SU-DHL-6 (cell line): ENCODE data around the gene SMIM38.

Source experiments
- H2AFZ ChIP-seq: fragments of 200-600 bp; sonication (generic); 2 replicates; pipeline ENCODE4 v1.6.1; 2014; ENCODE audit warnings: low read depth, mild to moderate bottlenecking, moderate library complexity, mixed read lengths, antibody characterized with exemption, low read length; ENCODE audit not compliant: severe bottlenecking
- H3F3A ChIP-seq: fragments of 200-600 bp; shearing (Covaris generic); 2 replicates; pipeline ENCODE4 v1.6.0; 2016; ENCODE audit warnings: antibody characterized with exemption, mild to moderate bottlenecking; ENCODE audit not compliant: insufficient read depth
- H3K27ac ChIP-seq: fragments of 200-600 bp; sonication (generic); 2 replicates; pipeline ENCODE4 v1.5.1; 2016; ENCODE audit warnings: low read depth, mild to moderate bottlenecking, low read length, moderate library complexity, mixed read lengths
- H3K27me3 ChIP-seq: fragments of 200-600 bp; sonication (generic), shearing (Covaris generic); 2 replicates; pipeline ENCODE4 v1.6.0; 2014; ENCODE audit warnings: mild to moderate bottlenecking, low read length
- H3K36me3 ChIP-seq: fragments of 200-600 bp; sonication (generic); 2 replicates; pipeline ENCODE4 v1.6.1; 2014; ENCODE audit warnings: mild to moderate bottlenecking, low read length, mixed read lengths
- H3K4me2 ChIP-seq: fragments of 300-600, 200-600 bp; shearing (Covaris generic), sonication (generic); 2 replicates; pipeline ENCODE4 v1.6.0; 2014; ENCODE audit warnings: low read length, low read depth, mild to moderate bottlenecking; ENCODE audit not compliant: poor library complexity, severe bottlenecking
- H3K4me3 ChIP-seq: fragments of 200-600 bp; sonication (generic); 2 replicates; pipeline ENCODE4 v1.5.1; 2014; ENCODE audit warnings: antibody characterized with exemption, low read length, mild to moderate bottlenecking, mixed read lengths; ENCODE audit not compliant: insufficient read depth, poor library complexity, severe bottlenecking
- H3K79me2 ChIP-seq: fragments of 200-600 bp; sonication (generic); 2 replicates; pipeline ENCODE4 v1.6.1; 2014; ENCODE audit warnings: mild to moderate bottlenecking, low read length, moderate library complexity; ENCODE audit not compliant: insufficient read depth
- H3K9ac ChIP-seq: fragments of 200-600 bp; sonication (generic); 2 replicates; pipeline ENCODE4 v1.7.0; 2014; ENCODE audit warnings: mild to moderate bottlenecking, low read length
- H3K9me2 ChIP-seq: fragments of 200-600 bp; sonication (generic); replicated peaks from 2 replicates; pipeline ENCODE4 v1.6.1; 2014; ENCODE audit warnings: low read length; ENCODE audit not compliant: insufficient read depth
- H3K9me3 ChIP-seq: fragments of 200-600 bp; sonication (generic); 2 replicates; pipeline ENCODE4 v1.6.1; 2014; ENCODE audit warnings: low read length, mixed read lengths; ENCODE audit not compliant: insufficient read depth
- H4K20me1 ChIP-seq: fragments of 200-600 bp; sonication (generic); 2 replicates; pipeline ENCODE4 v1.6.1; 2014; ENCODE audit warnings: low read depth, mild to moderate bottlenecking, antibody characterized with exemption, low read length, moderate library complexity, mixed read lengths
- CTCF ChIP-seq: fragments of 200-600 bp; sonication (generic); IDR thresholded peaks from one replicate; pipeline ENCODE4 v1.5.1; 2017; ENCODE audit warnings: antibody characterized with exemption, mild to moderate bottlenecking, low read length, moderate library complexity; ENCODE audit not compliant: insufficient read depth, poor library complexity, severe bottlenecking
- EZH2phosphoT487 ChIP-seq: fragments of 200-600 bp; sonication (generic), shearing (Covaris generic); conservative IDR thresholded peaks from 2 replicates; pipeline ENCODE4 v1.6.1; 2018; ENCODE audit warnings: mild to moderate bottlenecking, antibody characterized with exemption, low read length, moderate library complexity, mixed read lengths

SMIM38 gene

GRCh38 chr11:69122326-69122629 lies 33.5 kb upstream of the SMIM38 start:
- TF ChIP-seq CTCF: no peak
- TF ChIP-seq EZH2phosphoT487: no peak
- H3K9me2 ChIP-seq: no peaks in the 10 kb centered on the region
- H3K27me3 ChIP-seq: no peaks in the 10 kb centered on the region
- no peak overlapping the region for H2AFZ ChIP-seq
- H4K20me1 ChIP-seq: no peaks in the 10 kb centered on the region
- H3K4me3 ChIP-seq: no peak overlapping the region
- H3F3A ChIP-seq: no peaks in the 10 kb centered on the region
- no peak overlapping the region for H3K9ac ChIP-seq
- no peaks in the 10 kb centered on the region for H3K9me3 ChIP-seq
- no peak overlapping the region for H3K4me2 ChIP-seq
- H3K36me3 ChIP-seq: no peaks in the 10 kb centered on the region
- H3K27ac ChIP-seq: no peak overlapping the region
- no peaks in the 10 kb centered on the region for H3K79me2 ChIP-seq

GRCh38 chr11:69122630-69123431 lies 32.9 kb upstream of the SMIM38 start:
- H3K9ac ChIP-seq: no peak overlapping the region
- H3K9me3 ChIP-seq: no peaks in the 10 kb centered on the region; the same call in 1 of the 2 replicates
- H3K9me2 ChIP-seq: no peaks in the 10 kb centered on the region
- H3K27me3 ChIP-seq: no peaks in the 10 kb centered on the region
- H3K27ac ChIP-seq: no peak overlapping the region
- no peak for TF ChIP-seq CTCF
- TF ChIP-seq EZH2phosphoT487: no peak
- H3K4me3 ChIP-seq: no peak overlapping the region
- no peak overlapping the region for H2AFZ ChIP-seq
- H3K4me2 ChIP-seq: no peak overlapping the region
- H3K79me2 ChIP-seq: no peaks in the 10 kb centered on the region
- H3K36me3 ChIP-seq: no peaks in the 10 kb centered on the region
- H3F3A ChIP-seq: no peaks in the 10 kb centered on the region
- no peaks in the 10 kb centered on the region for H4K20me1 ChIP-seq

- Histone ChIP-seq H3K27me3 (no peaks in the 10 kb centered on the region), H3K79me2 (no peaks in the 10 kb centered on the region), H2AFZ (no peak overlapping the region), H3K9me2 (no peaks in the 10 kb centered on the region), H3K4me2 (no peak overlapping the region), H3K27ac (no peak overlapping the region), H3K9ac (no peak overlapping the region), H3F3A (no peaks in the 10 kb centered on the region), H4K20me1 (no peaks in the 10 kb centered on the region), H3K4me3 (no peak overlapping the region), H3K9me3 (no peaks in the 10 kb centered on the region; the same call in 1 of the 2 replicates), H3K36me3 (no peaks in the 10 kb centered on the region)
- no peak for TF ChIP-seq CTCF
- no peak for TF ChIP-seq EZH2phosphoT487
Observed at GRCh38 chr11:69123593-69124545, 31.9 kb upstream of the SMIM38 start.
